ENCODE measurements around the gene DCAF11.

- no peak for TF ChIP-seq EZH2 (IDR thresholded peaks at IDR 0.05; ENCODE audit: insufficient read depth, poor library complexity, severe bottlenecking)
- TF ChIP-seq EZH2phosphoT487 (IDR thresholded peaks at IDR 0.05; ENCODE audit: insufficient read depth, low read depth): no peak
These were observed 17.6 kb downstream of the DCAF11 start for GRCh38 chr14:24132061-24132685.

Measured in GM23248 (cell line).